GM19193 (cell line): ENCODE data around the gene POGLUT3.

Source experiments
- POLR2A ChIP-seq: IDR thresholded peaks from 4 replicates; pipeline ENCODE4 v1.6.1; 2011; ENCODE audit not compliant: insufficient read depth, insufficient read length; ENCODE audit errors: extremely low read depth

Gene POGLUT3

DNA sequence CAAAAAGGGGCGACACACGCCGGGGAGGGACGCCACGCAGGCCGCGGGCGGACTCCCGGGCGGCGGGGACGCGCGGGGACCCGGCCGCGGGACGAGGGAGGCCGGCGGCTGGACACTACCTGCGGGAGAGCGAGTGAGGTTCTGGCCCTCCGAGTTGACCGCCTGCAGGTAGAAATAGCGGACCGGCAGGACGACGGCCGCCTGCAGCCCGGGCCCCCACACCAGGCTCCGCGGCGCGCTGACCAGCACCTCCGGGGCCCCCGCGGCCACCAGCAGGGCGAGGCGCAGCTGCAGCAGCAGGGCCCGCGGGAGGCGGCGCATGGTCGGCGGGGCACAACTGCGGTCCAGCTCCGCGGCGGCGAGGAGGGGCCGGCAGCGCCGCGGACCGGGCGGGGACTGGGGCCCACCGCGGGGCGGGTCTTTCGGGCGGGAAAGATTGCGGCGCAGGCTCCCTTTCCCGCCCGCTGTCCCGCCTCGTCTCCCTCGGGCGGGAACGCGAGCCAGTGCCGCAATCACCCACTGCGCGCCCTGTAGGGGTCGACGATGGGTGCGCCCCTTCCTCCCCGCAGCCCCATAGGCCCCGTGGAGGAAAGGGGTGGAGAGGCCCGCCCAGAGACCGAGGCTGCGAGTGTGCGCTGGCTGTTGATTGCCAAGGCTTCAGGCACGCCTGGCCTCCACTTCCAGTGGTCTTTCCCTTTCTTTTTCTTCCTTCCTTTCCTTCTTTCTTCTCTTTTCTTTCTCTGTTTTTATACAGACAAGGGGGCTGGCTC is at the start of gene POGLUT3:
Gene POGLUT3, minus strand, starts transcription at position 339 of the 770 bp plus-strand sequence. Its CDS starts 18 bp downstream, at position 321.
- peak; percentile 50 for TF ChIP-seq POLR2A

DNA sequence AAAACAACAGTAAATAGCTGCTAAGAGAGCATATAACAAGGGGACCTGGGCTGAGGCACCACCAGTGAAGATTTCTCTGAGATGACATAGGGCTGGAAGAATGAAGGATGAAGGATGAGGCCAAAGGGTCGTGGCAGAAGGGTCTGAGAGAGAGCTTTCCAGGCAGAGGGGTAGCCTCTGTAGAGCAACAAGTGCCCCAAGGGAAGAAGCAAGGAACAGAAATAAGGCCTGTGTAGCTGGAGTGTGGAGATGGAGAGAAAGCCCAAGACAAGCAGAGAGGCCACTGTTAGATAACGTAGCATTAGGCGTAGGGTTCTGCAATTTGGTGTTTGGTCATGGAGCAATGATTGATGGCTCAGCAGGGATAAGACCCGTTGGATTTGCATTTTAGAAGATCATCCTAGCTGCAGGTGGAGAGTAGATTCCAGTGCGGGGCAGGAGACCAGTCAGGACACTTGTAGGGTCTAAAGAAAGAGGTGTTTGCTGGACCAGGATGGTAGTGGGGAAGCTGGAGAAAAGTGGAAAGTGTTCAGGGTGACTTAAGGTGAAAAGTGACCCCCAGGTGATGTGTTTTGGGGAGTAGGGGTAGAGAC is 47.8 kb upstream of the POGLUT3 start:
- TF ChIP-seq POLR2A, result no peak

DNA sequence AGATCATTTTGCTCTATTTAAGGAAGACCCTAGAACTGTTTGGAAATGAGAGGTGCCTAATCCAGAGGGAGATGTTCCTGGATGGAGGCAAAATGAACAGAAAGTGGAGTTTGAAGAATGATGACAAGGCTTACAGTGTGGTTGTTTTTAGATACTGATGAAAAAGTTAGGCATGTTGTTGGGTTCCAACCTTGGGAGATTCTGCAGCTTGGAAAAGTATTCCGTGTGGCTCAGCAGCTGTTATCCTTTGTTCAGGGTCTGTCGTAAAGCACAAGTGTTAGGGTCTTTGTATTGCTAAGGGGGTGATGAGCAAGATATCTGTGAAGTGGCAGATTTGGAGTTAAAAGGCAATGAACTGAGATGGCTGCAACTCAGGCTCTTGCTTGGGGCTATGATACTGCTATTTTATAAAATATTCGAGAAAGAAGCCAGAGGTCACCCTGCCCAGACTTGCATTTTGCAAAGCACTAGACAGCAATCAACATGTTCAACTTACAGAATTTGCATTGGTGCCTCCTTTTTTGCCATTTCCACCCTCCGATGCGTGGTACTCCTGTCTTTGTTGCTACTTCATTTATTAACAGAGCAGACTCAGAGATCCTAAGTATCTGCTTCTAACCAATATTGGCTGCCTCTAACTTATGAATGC is 45.3 kb upstream of the POGLUT3 start:
- no peak for TF ChIP-seq POLR2A

- no peak for TF ChIP-seq POLR2A
Observed at GRCh38 chr11:108541531-108541930, 43.3 kb upstream of the POGLUT3 start.

DNA sequence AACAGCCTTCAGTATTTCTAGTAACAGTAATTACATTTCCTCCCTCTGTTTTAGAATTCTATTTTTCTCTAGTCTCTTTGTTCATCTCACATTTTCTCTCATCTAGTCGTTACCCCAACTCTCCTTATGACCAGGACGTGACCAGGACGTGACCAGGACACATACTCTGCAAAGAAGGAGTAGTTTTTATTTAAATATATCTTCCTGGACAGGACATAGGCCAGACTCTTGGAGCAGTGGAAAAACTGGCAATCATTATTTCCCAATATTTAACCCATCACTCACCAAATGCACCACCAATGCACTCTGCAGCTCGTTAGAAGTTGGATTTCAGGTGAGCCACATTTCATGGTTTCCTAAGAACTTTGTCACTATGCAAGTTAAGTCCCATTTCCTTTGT is 40.3 kb upstream of the POGLUT3 start:
- no peak for TF ChIP-seq POLR2A

GRCh38 chr11:108538022-108538424 is 39.8 kb upstream of the POGLUT3 start:
- no peak for TF ChIP-seq POLR2A

DNA sequence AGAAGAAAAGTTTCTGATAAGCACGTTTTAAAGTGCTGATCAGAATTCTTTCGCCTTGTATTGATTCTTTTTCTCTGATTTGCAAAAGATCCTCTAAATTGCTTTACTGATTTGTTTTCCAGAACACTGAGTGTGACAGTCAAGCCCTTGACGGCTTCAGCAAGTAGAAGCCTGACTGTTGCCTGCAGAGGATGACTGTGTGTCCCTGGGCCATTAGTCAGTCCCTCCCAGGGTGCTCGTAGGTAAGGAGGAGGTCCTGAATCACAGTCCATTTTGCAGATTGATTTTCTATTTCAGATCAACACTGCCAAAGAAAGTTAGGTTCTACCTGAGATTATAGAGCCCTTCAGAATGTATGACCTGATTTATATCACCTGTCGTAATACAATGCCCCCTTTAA is 38.6 kb upstream of the POGLUT3 start:
- no peak for TF ChIP-seq POLR2A

- TF ChIP-seq POLR2A, result no peak
Observed at GRCh38 chr11:108535384-108535955, 37.3 kb upstream of the POGLUT3 start.

- no peak for TF ChIP-seq POLR2A
Observed at GRCh38 chr11:108534274-108534882, 36.2 kb upstream of the POGLUT3 start.

- no peak for TF ChIP-seq POLR2A
Observed at GRCh38 chr11:108530426-108530825, 32.2 kb upstream of the POGLUT3 start.

- no peak for TF ChIP-seq POLR2A
Observed at GRCh38 chr11:108527382-108527781, 29.2 kb upstream of the POGLUT3 start.

- TF ChIP-seq POLR2A, result no peak
Observed at GRCh38 chr11:108525161-108525560, 27.0 kb upstream of the POGLUT3 start.

GRCh38 chr11:108524422-108524821 is 26.2 kb upstream of the POGLUT3 start:
- no peak for TF ChIP-seq POLR2A

- no peak for TF ChIP-seq POLR2A
Observed at GRCh38 chr11:108522318-108522717, 24.1 kb upstream of the POGLUT3 start.

DNA sequence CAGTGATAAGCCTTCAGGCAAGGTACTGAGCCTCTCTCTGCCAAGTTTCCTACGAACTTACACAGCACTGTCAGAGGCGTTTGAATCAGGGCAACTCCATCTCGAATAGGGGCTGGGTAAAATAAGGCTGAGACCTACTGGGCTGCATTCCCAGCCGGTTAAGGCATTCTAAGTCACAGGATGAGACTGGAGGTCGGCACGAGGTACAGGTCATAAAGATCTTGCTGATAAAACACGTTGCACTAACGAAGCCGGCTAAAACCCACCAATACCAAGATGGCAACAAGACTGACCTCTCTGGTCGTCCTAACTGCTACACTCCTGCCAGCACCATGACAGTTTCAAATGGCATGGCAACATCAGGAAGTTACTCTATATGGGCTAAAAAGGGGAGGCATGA is 20.4 kb upstream of the POGLUT3 start:
- no peak for TF ChIP-seq POLR2A
